HTR-8/SVneo (cell line): Measurements from ENCODE around the gene ATP1A4.

ENCODE experiments used
- DNase-seq: peaks from one replicate; pipeline ENCODE4 v3.0.0; 2011; ENCODE audit warnings: low spot score, mixed read lengths; ENCODE audit not compliant: insufficient read length
- FAIRE-seq: peaks from 2 replicates; lab custom pipeline; 2011; peaks lifted over from hg19 to GRCh38; lab: Jason Lieb, UNC

The ATP1A4 gene

GRCh38 chr1:160137216-160137862 lies 14.1 kb upstream of the ATP1A4 start:
- FAIRE-seq (no peak), DNase-seq (no peak)

GRCh38 chr1:160139840-160140239 lies 11.6 kb upstream of the ATP1A4 start:
- DNase-seq (no peak), FAIRE-seq (no peak)

- DNase-seq: no peak
- no peak for FAIRE-seq
Observed at GRCh38 chr1:160143695-160144094, 7.7 kb upstream of the ATP1A4 start.

- DNase-seq: peak; percentile 8
- no peak for FAIRE-seq
Observed at GRCh38 chr1:160144921-160145320, 6.5 kb upstream of the ATP1A4 start.

- FAIRE-seq (no peak), DNase-seq (no peak)
Observed at GRCh38 chr1:160146107-160146506, 5.3 kb upstream of the ATP1A4 start.

- FAIRE-seq (no peak), DNase-seq (no peak)
Observed at GRCh38 chr1:160148121-160148520, 3.3 kb upstream of the ATP1A4 start.

GRCh38 chr1:160149233-160149632 lies 2.2 kb upstream of the ATP1A4 start:
- no peak for DNase-seq
- FAIRE-seq: no peak

GRCh38 chr1:160149716-160150115 lies 1.7 kb upstream of the ATP1A4 start:
- DNase-seq (no peak), FAIRE-seq (no peak)

- DNase-seq: no peak
- no peak for FAIRE-seq
Observed at GRCh38 chr1:160154790-160155189, 3.4 kb downstream of the ATP1A4 start.

GRCh38 chr1:160156361-160156760 lies 5.0 kb downstream of the ATP1A4 start:
- FAIRE-seq: no peak

GRCh38 chr1:160157174-160157573 lies 5.8 kb downstream of the ATP1A4 start:
- FAIRE-seq (no peak), DNase-seq (no peak)

More at GRCh38 chr1:160156361-160156760, 5.0 kb downstream of the ATP1A4 start:
- no peak for DNase-seq

GRCh38 chr1:160158031-160158430 lies 6.6 kb downstream of the ATP1A4 start:
- FAIRE-seq: no peak
- no peak for DNase-seq

- DNase-seq: no peak
- no peak for FAIRE-seq
Observed at GRCh38 chr1:160158534-160158933, 7.1 kb downstream of the ATP1A4 start.

- no peak for DNase-seq
- FAIRE-seq: no peak
Observed at GRCh38 chr1:160159846-160160245, 8.4 kb downstream of the ATP1A4 start.

- DNase-seq: no peak
- FAIRE-seq: no peak
Observed at GRCh38 chr1:160161965-160162705, 10.7 kb downstream of the ATP1A4 start.

- FAIRE-seq: no peak
Observed at GRCh38 chr1:160162931-160163330, 11.5 kb downstream of the ATP1A4 start.

GRCh38 chr1:160163615-160164014 lies 12.2 kb downstream of the ATP1A4 start:
- FAIRE-seq: no peak
- no peak for DNase-seq

More at GRCh38 chr1:160162931-160163330, 11.5 kb downstream of the ATP1A4 start:
- DNase-seq: no peak

GRCh38 chr1:160164121-160164520 lies 12.7 kb downstream of the ATP1A4 start:
- FAIRE-seq (no peak), DNase-seq (no peak)

GRCh38 chr1:160166166-160166868 lies 14.9 kb downstream of the ATP1A4 start:
- FAIRE-seq (no peak), DNase-seq (no peak)

- no peak for FAIRE-seq
- DNase-seq: no peak
Observed at GRCh38 chr1:160167056-160167455, 15.7 kb downstream of the ATP1A4 start.

- FAIRE-seq: no peak
- DNase-seq: no peak
Observed at GRCh38 chr1:160167580-160167979, 16.2 kb downstream of the ATP1A4 start.
